H9 (cell line): ENCODE results near the gene RAB35. TPM values are rescaled to one million over a fixed set of nuclear protein-coding genes. Genes with fewer than 3 reads are reported as not detected.

ENCODE experiments used
- DNase-seq: peaks from one replicate; pipeline ENCODE4 v3.0.0-alpha.2; 2017
- H2AFZ ChIP-seq: one replicate; pipeline ENCODE4 v1.6.1; 2013; ENCODE audit warnings: mild to moderate bottlenecking, low read length, control low read depth, moderate library complexity
- H2AK5ac ChIP-seq: 2 replicates; pipeline ENCODE4 v1.6.1; 2013; ENCODE audit warnings: low read length, control low read depth, mixed read lengths; ENCODE audit not compliant: insufficient read length
- H2BK120ac ChIP-seq: one replicate; pipeline ENCODE4 v1.6.1; 2013; ENCODE audit warnings: low read depth, mild to moderate bottlenecking, low read length, control low read depth, inconsistent platforms; ENCODE audit not compliant: poor library complexity, severe bottlenecking
- H2BK12ac ChIP-seq: 2 replicates; pipeline ENCODE4 v1.6.1; 2013; ENCODE audit warnings: low read length, control low read depth, mixed read lengths, low read depth; ENCODE audit not compliant: insufficient read length
- H2BK15ac ChIP-seq: 2 replicates; pipeline ENCODE4 v1.6.1; 2013; ENCODE audit warnings: low read depth, low read length, control low read depth
- H2BK20ac ChIP-seq: one replicate; pipeline ENCODE4 v1.6.1; 2013; ENCODE audit warnings: low read depth, mild to moderate bottlenecking, low read length, control low read depth, inconsistent platforms; ENCODE audit not compliant: poor library complexity, severe bottlenecking
- H2BK5ac ChIP-seq: 2 replicates; pipeline ENCODE4 v1.6.1; 2013; ENCODE audit warnings: low read length, control low read depth, mixed read lengths; ENCODE audit not compliant: insufficient read length
- H3K14ac ChIP-seq: 2 replicates; pipeline ENCODE4 v1.6.1; 2013; ENCODE audit warnings: low read length, control low read depth; ENCODE audit not compliant: insufficient read depth
- H3K18ac ChIP-seq: 2 replicates; pipeline ENCODE4 v1.6.1; 2013; ENCODE audit warnings: low read depth, mild to moderate bottlenecking, mixed read lengths, low read length, control low read depth; ENCODE audit not compliant: insufficient read length
- H3K23ac ChIP-seq: 2 replicates; pipeline ENCODE4 v1.6.1; 2013; ENCODE audit warnings: low read length, control low read depth, mixed read lengths, low read depth; ENCODE audit not compliant: insufficient read length
- H3K23me2 ChIP-seq: 2 replicates; pipeline ENCODE4 v1.6.1; 2013; ENCODE audit warnings: low read depth, mild to moderate bottlenecking, mixed read lengths, low read length, control low read depth; ENCODE audit not compliant: insufficient read length, poor library complexity, severe bottlenecking
- H3K27ac ChIP-seq: 2 replicates; pipeline ENCODE4 v1.5.1; 2013; ENCODE audit warnings: low read length, control low read depth, mixed read lengths, low read depth; ENCODE audit not compliant: insufficient read length
- H3K27me3 ChIP-seq: 2 replicates; pipeline ENCODE4 v1.6.1; 2013; ENCODE audit warnings: low read length, control low read depth, inconsistent platforms; ENCODE audit not compliant: insufficient read depth
- H3K4ac ChIP-seq: 2 replicates; pipeline ENCODE4 v1.6.1; 2013; ENCODE audit warnings: low read depth, mild to moderate bottlenecking, control low read depth, inconsistent platforms, low read length, moderate library complexity
- H3K4me1 ChIP-seq: 2 replicates; pipeline ENCODE4 v1.6.1; 2013; ENCODE audit warnings: low read length, control low read depth, inconsistent platforms; ENCODE audit not compliant: insufficient read depth
- H3K4me2 ChIP-seq: 2 replicates; pipeline ENCODE4 v1.6.1; 2013; ENCODE audit warnings: low read length, control low read depth, mixed read lengths; ENCODE audit not compliant: insufficient read length, insufficient read depth
- H3K56ac ChIP-seq: 2 replicates; pipeline ENCODE4 v1.6.1; 2013; ENCODE audit warnings: low read depth, mild to moderate bottlenecking, mixed read lengths, low read length, control low read depth; ENCODE audit not compliant: insufficient read length
- H3K79me1 ChIP-seq: 2 replicates; pipeline ENCODE4 v1.6.1; 2013; ENCODE audit warnings: low read depth, mild to moderate bottlenecking, moderate library complexity, low read length, control low read depth, inconsistent platforms; ENCODE audit not compliant: insufficient read depth, poor library complexity, severe bottlenecking
- H3K79me2 ChIP-seq: 2 replicates; pipeline ENCODE4 v1.6.1; 2013; ENCODE audit warnings: low read length, control low read depth, inconsistent platforms; ENCODE audit not compliant: insufficient read depth
- H3K9ac ChIP-seq: 2 replicates; pipeline ENCODE4 v1.6.1; 2013; ENCODE audit warnings: low read length, control low read depth, mixed read lengths; ENCODE audit not compliant: insufficient read length; ENCODE audit errors: extremely low read depth
- H3K9me3 ChIP-seq: one replicate; pipeline ENCODE4 v1.6.1; 2013; ENCODE audit warnings: low read depth, low read length, inconsistent platforms; ENCODE audit not compliant: control insufficient read depth
- H3T11ph ChIP-seq: one replicate; pipeline ENCODE4 v1.6.1; 2013; ENCODE audit warnings: mild to moderate bottlenecking, low read length, control low read depth, inconsistent platforms
- H4K20me1 ChIP-seq: one replicate; pipeline ENCODE4 v1.6.1; 2013; ENCODE audit not compliant: control insufficient read depth, insufficient read length, insufficient read depth
- H4K5ac ChIP-seq: 2 replicates; pipeline ENCODE4 v1.6.1; 2013; ENCODE audit warnings: low read depth, mild to moderate bottlenecking, mixed read lengths, low read length, control low read depth; ENCODE audit not compliant: insufficient read length
- H4K8ac ChIP-seq: replicated peaks from 2 replicates; pipeline ENCODE4 v1.6.1; 2013; ENCODE audit warnings: low read length, control low read depth, mixed read lengths, low read depth; ENCODE audit not compliant: insufficient read length
- H4K91ac ChIP-seq: 2 replicates; pipeline ENCODE4 v1.6.1; 2013; ENCODE audit warnings: low read depth, mild to moderate bottlenecking, moderate library complexity, mixed read lengths, low read length, control low read depth; ENCODE audit not compliant: insufficient read length
- H3K27ac Mint-ChIP-seq, 3 experiments: 2 replicates in 2 of 3; 3 replicates in 1 of 3; pipeline ENCODE4 v1.8.0; 2020 to 2021; ENCODE audit warnings: mixed read lengths in 3 of 3, mild to moderate bottlenecking in 1 of 3, moderate library complexity in 1 of 3
- H3K27me3 Mint-ChIP-seq: 2 replicates; pipeline ENCODE4 v1.8.0; 2021; ENCODE audit warnings: low read depth, mild to moderate bottlenecking, moderate library complexity, mixed read lengths
- H3K36me3 Mint-ChIP-seq, 3 experiments: 2 replicates in 2 of 3; 3 replicates in 1 of 3; pipeline ENCODE4 v1.8.0; 2020 to 2021; ENCODE audit warnings: low read depth in 3 of 3, mixed read lengths in 3 of 3; ENCODE audit not compliant: insufficient read depth in 1 of 3
- H3K4me1 Mint-ChIP-seq, 2 experiments: 2 replicates each; pipeline ENCODE4 v1.8.0; 2020; ENCODE audit warnings: mixed read lengths in 2 of 2
- H3K4me3 Mint-ChIP-seq, 2 experiments: 2 replicates in 1 of 2; 3 replicates in 1 of 2; pipeline ENCODE4 v1.8.0; 2020 to 2021; ENCODE audit warnings: mild to moderate bottlenecking in 2 of 2, mixed read lengths in 2 of 2, moderate library complexity in 1 of 2
- H3K9me3 Mint-ChIP-seq, 2 experiments: 2 replicates in 1 of 2; 3 replicates in 1 of 2; pipeline ENCODE4 v1.8.0; 2020; ENCODE audit warnings: mild to moderate bottlenecking in 2 of 2, mixed read lengths in 2 of 2, moderate library complexity in 1 of 2
- CTCF ChIP-seq: fragments of 200-600 bp; sonication (generic); conservative IDR thresholded peaks from 3 replicates; pipeline ENCODE4 v1.8.0; 2021; ENCODE audit warnings: antibody characterized with exemption, mild to moderate bottlenecking
- WGBS: extraction: QIAGEN DNeasy Blood & Tissue Kit; methylation state at CpG from one replicate; pipeline ENCODE4 v1.1.7; 2013; ENCODE audit warnings: missing lambda C conversion rate, low lambda C conversion rate, mixed read lengths; ENCODE audit not compliant: insufficient read length; ENCODE audit errors: extremely low coverage; 5-methylcytosine and 5-hydroxymethylcytosine counted together
- total RNA-seq: library from RNA; stranded (reverse); gene quantifications from 2 replicates; pipeline ENCODE4 v1.2.1, GENCODE V29; 2021

RAB35 gene
- total RNA-seq, 1 experiment from 2014 or later: 60.0 TPM

GRCh38 chr12:120121766-120122293 lies 5.3 kb upstream of the RAB35 start:
- H3K4me1 Mint-ChIP-seq: peaks cover 21% of the 10 kb centered on the region in 2 experiments
- Histone ChIP-seq H4K8ac (no peak overlapping the region), H3K9me3 (no peaks in the 10 kb centered on the region), H3K14ac (no peak overlapping the region), H3K79me2 (no peaks in the 10 kb centered on the region), H3K27ac (no peak overlapping the region), H2AFZ (no peak overlapping the region), H3T11ph (no peak overlapping the region), H4K5ac (no peak overlapping the region), H3K27me3 (no peaks in the 10 kb centered on the region), H4K20me1 (no peaks in the 10 kb centered on the region), H3K79me1 (no peaks in the 10 kb centered on the region), H2BK15ac (no peak overlapping the region), H3K4ac (no peak overlapping the region), H3K18ac (no peak overlapping the region), H3K9ac (no peak overlapping the region), H3K23ac (no peak overlapping the region), H3K56ac (no peak overlapping the region), H3K23me2 (peaks cover 6% of the 10 kb centered on the region), H3K4me2 (no peak overlapping the region), H3K4me1 (peaks cover 1% of the 10 kb centered on the region; the same call in 1 of the 2 replicates), H2BK120ac (no peak overlapping the region), H2AK5ac (no peak overlapping the region), H2BK12ac (no peak overlapping the region), H4K91ac (no peak overlapping the region), H2BK5ac (no peak overlapping the region), H2BK20ac (no peak overlapping the region)
- DNase-seq: no peak
- TF ChIP-seq CTCF: no peak
- no peaks in the 10 kb centered on the region; a peak in 1 of 5 replicates for H3K9me3 Mint-ChIP-seq
- H3K27ac Mint-ChIP-seq: peak overlapping the region in 2 of 3 experiments; percentile 10 to 14; a peak in 2 of 7 replicates
- H3K27me3 Mint-ChIP-seq: no peaks in the 10 kb centered on the region
- WGBS: no CpG with 5 or more reads among the region's 4 CpGs
- peaks cover 3 to 15% (median 4%) of the 10 kb centered on the region in 3 experiments; a peak in 6 of 7 replicates for H3K36me3 Mint-ChIP-seq
- H3K4me3 Mint-ChIP-seq: no peak overlapping the region
